Effector memory CD4-positive, alpha-beta T cell (primary cell): ENCODE data around the gene NFYB.
"Not testable (repeated sequence)": the region's sequence is repeated elsewhere in the genome, so short reads cannot be mapped to it uniquely, and the experiment has no call there.

Source experiments
- DNase-seq, 3 donors: peaks; one replicate each; pipeline ENCODE4 v3.0.0-alpha.2; 2020
- H3K27ac ChIP-seq: 2 replicates; pipeline ENCODE4 v1.7.0; 2013; ENCODE audit warnings: mild to moderate bottlenecking, low read length, moderate library complexity; ENCODE audit not compliant: insufficient read depth, poor library complexity, severe bottlenecking
- H3K27me3 ChIP-seq: replicated peaks from 2 replicates; pipeline ENCODE4 v1.7.0; 2013; ENCODE audit warnings: mild to moderate bottlenecking, low read length; ENCODE audit not compliant: insufficient read depth, control insufficient read depth, poor library complexity, severe bottlenecking
- H3K36me3 ChIP-seq: 2 replicates; pipeline ENCODE4 v1.7.0; 2013; ENCODE audit warnings: mild to moderate bottlenecking, low read length, moderate library complexity; ENCODE audit not compliant: control insufficient read depth, insufficient read depth
- H3K4me1 ChIP-seq: 2 replicates; pipeline ENCODE4 v1.7.0; 2013; ENCODE audit warnings: low read length, mild to moderate bottlenecking; ENCODE audit not compliant: control insufficient read depth, insufficient read depth, poor library complexity, severe bottlenecking
- H3K4me3 ChIP-seq: 2 replicates; pipeline ENCODE4 v1.7.0; 2013; ENCODE audit warnings: low read length, low read depth, mild to moderate bottlenecking; ENCODE audit not compliant: insufficient read depth, poor library complexity, severe bottlenecking
- H3K9me3 ChIP-seq: 2 replicates; pipeline ENCODE4 v1.7.0; 2013; ENCODE audit warnings: mild to moderate bottlenecking, low read length, moderate library complexity; ENCODE audit not compliant: control insufficient read depth

NFYB gene

GRCh38 chr12:104163028-104163427 lies 25.0 kb upstream of the NFYB start:
- H3K4me3 ChIP-seq, H3K9me3 ChIP-seq, H3K27ac ChIP-seq, H3K4me1 ChIP-seq, H3K27me3 ChIP-seq, DNase-seq, H3K36me3 ChIP-seq: not testable (repeated sequence)

GRCh38 chr12:104155711-104156555 lies 17.9 kb upstream of the NFYB start:
- peaks cover 7% of the 10 kb centered on the region for H3K4me1 ChIP-seq
- H3K36me3 ChIP-seq = no peaks in the 10 kb centered on the region
- no peak overlapping the region for H3K4me3 ChIP-seq
- DNase-seq = no peak
- no peaks in the 10 kb centered on the region for H3K27me3 ChIP-seq
- no peak overlapping the region for H3K27ac ChIP-seq
- no peaks in the 10 kb centered on the region for H3K9me3 ChIP-seq

DNA sequence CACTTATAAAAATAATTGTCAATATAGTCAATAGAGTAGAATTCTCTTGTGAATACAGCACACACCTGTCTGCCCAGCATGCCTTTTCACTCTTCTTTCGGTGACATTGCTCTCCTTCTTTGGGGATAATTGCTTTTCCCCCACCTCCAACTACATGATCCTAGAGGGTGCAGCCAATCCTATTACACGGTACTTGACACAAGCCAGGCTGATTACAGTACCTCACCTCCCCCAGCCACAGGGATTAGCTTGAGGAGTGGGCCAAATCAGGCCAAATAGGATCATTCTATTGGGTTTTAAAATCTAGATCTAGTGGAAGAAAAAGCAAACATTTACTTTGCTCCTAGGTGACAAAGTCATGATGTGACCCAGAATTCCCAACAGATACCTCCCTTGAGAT lies 16.8 kb upstream of the NFYB start:
- peaks cover 7% of the 10 kb centered on the region for H3K4me1 ChIP-seq
- no peak overlapping the region for H3K4me3 ChIP-seq
- no peaks in the 10 kb centered on the region for H3K36me3 ChIP-seq
- H3K27me3 ChIP-seq = no peaks in the 10 kb centered on the region
- no peak overlapping the region for H3K27ac ChIP-seq
- H3K9me3 ChIP-seq = no peaks in the 10 kb centered on the region
- no peak for DNase-seq

- Histone ChIP-seq H3K27ac (no peak overlapping the region), H3K4me3 (no peak overlapping the region), H3K9me3 (no peaks in the 10 kb centered on the region), H3K36me3 (no peaks in the 10 kb centered on the region), H3K27me3 (no peaks in the 10 kb centered on the region), H3K4me1 (peaks cover 7% of the 10 kb centered on the region)
- DNase-seq = no peak
These were observed 16.3 kb upstream of the NFYB start for GRCh38 chr12:104154286-104154685.

- Histone ChIP-seq H3K4me1 (peaks cover 7% of the 10 kb centered on the region), H3K36me3 (no peaks in the 10 kb centered on the region), H3K9me3 (no peaks in the 10 kb centered on the region), H3K27ac (no peak overlapping the region), H3K27me3 (no peaks in the 10 kb centered on the region), H3K4me3 (no peak overlapping the region)
- DNase-seq = no peak
These were observed 14.8 kb upstream of the NFYB start for GRCh38 chr12:104152685-104153241.

GRCh38 chr12:104150416-104150815 lies 12.4 kb upstream of the NFYB start:
- no peaks in the 10 kb centered on the region for H3K9me3 ChIP-seq
- no peak for DNase-seq
- no peak overlapping the region for H3K27ac ChIP-seq
- no peak overlapping the region for H3K4me3 ChIP-seq
- no peaks in the 10 kb centered on the region for H3K27me3 ChIP-seq
- H3K4me1 ChIP-seq = peaks cover 7% of the 10 kb centered on the region
- H3K36me3 ChIP-seq = no peaks in the 10 kb centered on the region

- Histone ChIP-seq H3K36me3 (no peaks in the 10 kb centered on the region), H3K4me1 (no peaks in the 10 kb centered on the region), H3K9me3 (no peaks in the 10 kb centered on the region), H3K27me3 (no peaks in the 10 kb centered on the region), H3K27ac (no peak overlapping the region), H3K4me3 (no peak overlapping the region)
- DNase-seq = no peak
These were observed 9.3 kb upstream of the NFYB start for GRCh38 chr12:104147346-104147745.

DNA sequence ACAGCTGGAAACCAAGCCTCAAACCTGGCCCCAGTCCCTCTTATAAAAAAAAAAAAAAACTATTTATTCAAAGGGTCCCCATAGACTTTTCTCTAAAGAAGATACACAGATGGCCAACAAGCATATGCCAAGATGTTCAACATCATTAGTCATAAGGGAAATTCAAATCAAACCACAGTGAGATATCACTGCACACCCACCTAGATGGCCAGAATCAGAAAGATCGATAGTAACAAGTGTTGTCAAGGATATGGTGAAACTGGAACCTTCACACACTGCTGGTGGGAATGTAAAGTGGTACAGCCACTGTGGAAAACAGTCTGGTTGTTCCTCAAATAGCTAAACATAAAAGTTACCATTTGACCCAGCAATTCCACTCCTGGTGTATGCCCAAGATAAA lies 5.9 kb upstream of the NFYB start:
- Histone ChIP-seq H3K27ac (no peak overlapping the region), H3K27me3 (no peaks in the 10 kb centered on the region), H3K36me3 (no peaks in the 10 kb centered on the region), H3K9me3 (no peaks in the 10 kb centered on the region), H3K4me1 (peaks cover under 1% of the 10 kb centered on the region), H3K4me3 (no peak overlapping the region)
- DNase-seq = no peak

- Histone ChIP-seq H3K4me1 (peaks cover 8% of the 10 kb centered on the region), H3K9me3 (no peaks in the 10 kb centered on the region), H3K27me3 (no peaks in the 10 kb centered on the region), H3K36me3 (no peaks in the 10 kb centered on the region), H3K4me3 (no peak overlapping the region), H3K27ac (no peak overlapping the region)
- no peak for DNase-seq
These were observed 5.0 kb upstream of the NFYB start for GRCh38 chr12:104143002-104143401.

DNA sequence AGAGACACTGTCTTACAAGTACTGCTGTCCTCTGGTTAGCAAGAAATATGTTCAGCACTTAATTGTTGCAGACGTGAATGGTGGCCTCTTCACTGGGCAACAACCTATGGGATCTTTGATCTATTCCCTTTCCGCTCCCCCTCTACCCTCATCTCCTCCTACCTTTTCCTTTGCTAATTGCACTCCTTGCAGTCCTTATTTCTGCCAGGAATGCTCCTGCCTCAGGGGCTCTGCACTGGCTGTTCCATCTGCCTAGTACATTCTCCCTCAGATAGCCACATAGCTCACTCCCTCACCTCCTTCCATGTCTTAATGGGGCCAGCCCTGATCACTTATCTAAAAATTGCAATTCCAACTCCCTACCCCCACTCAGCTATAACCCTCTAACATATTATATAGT lies 4.5 kb upstream of the NFYB start:
- DNase-seq = no peak
- H3K4me3 ChIP-seq = no peak overlapping the region
- no peak overlapping the region for H3K27ac ChIP-seq
- no peaks in the 10 kb centered on the region for H3K27me3 ChIP-seq
- peaks cover 8% of the 10 kb centered on the region for H3K4me1 ChIP-seq
- H3K9me3 ChIP-seq = no peaks in the 10 kb centered on the region
- no peaks in the 10 kb centered on the region for H3K36me3 ChIP-seq
